Esophagus squamous epithelium (tissue), 5 donors: ENCODE measurements around the gene CMTM1. TPM values are rescaled to one million over a fixed set of nuclear protein-coding genes. Genes with fewer than 3 reads are reported as not detected.
A peak's percentile ranks its signal among the peaks of the same experiment; 100 is the strongest.

Source experiments
- DNase-seq: peaks from one replicate; lab custom pipeline; 2025; lab: John Stamatoyannopoulos, UW
- H3K27ac ChIP-seq, 4 donors: fragments of 200-600 bp; sonication (generic); one replicate each; pipeline ENCODE4 v1.5.1; 2016 to 2019; ENCODE audit warnings: mild to moderate bottlenecking in 1 of 4
- H3K27me3 ChIP-seq, 4 donors: fragments of 200-600 bp; sonication (generic); 1 replicate in 3 of 4; 2 replicates in 1 of 4; pipeline versions ENCODE4 v1.5.1 to v1.6.0; 2017 to 2021; ENCODE audit warnings: antibody characterized with exemption in 1 of 4
- H3K36me3 ChIP-seq, 3 donors: fragments of 200-600 bp; sonication (generic); one replicate each; pipeline ENCODE4 v1.5.1; 2016 to 2019
- H3K4me1 ChIP-seq, 3 donors: fragments of 200-600 bp; sonication (generic); one replicate each; pipeline ENCODE4 v1.5.1; 2017 to 2019
- H3K4me3 ChIP-seq, 4 donors: fragments of 200-600 bp; sonication (generic); 1 replicate in 3 of 4; 2 replicates in 1 of 4; pipeline ENCODE4 v1.5.1; 2016 to 2019; ENCODE audit warnings: mild to moderate bottlenecking in 2 of 4, moderate library complexity in 1 of 4
- H3K9me3 ChIP-seq, 3 donors: fragments of 200-600 bp; sonication (generic); one replicate each; pipeline ENCODE4 v1.5.1; 2016 to 2019
- POLR2A ChIP-seq, 4 donors: fragments of 450-650 bp; IDR thresholded peaks; one replicate each; pipeline ENCODE4 v1.6.1; 2017; ENCODE audit warnings: antibody characterized with exemption in 4 of 4, mild to moderate bottlenecking in 4 of 4, moderate library complexity in 3 of 4
- WGBS, 2 donors: methylation state at CpG; one replicate each; pipeline ENCODE4 v1.1.5; 2018; 5-methylcytosine and 5-hydroxymethylcytosine counted together
- intact Hi-C: fragments of 100-400 bp; cut with DNase I; formaldehyde crosslinking; loops from one replicate; pipeline ENCODE4 v1.15.0; 2022
- total RNA-seq, 4 donors: library from RNA; depleted of rRNA; stranded (reverse); fragments of >200 nt; gene quantifications; one replicate each; pipeline ENCODE4 v1.1.0, GENCODE V29; 2016
- TF ChIP-seq, protein P1 (sequence below), 6 experiments: fragments of 450-650 bp in 4 of 6; fragments of 200-600 bp in 2 of 6; sonication (generic) in 2 of 6; IDR thresholded peaks; one replicate each; pipeline ENCODE4 v1.5.1; 2016 to 2019; ENCODE audit warnings: antibody characterized with exemption in 6 of 6, mild to moderate bottlenecking in 4 of 6, moderate library complexity in 4 of 6
- donor health status: DM: yes; HTN: yes; CAD: no.

The CMTM1 gene
- total RNA-seq, 4 donors from 2014 or later, result 1.3 to 1.5 TPM; not detected in 2

DNA sequence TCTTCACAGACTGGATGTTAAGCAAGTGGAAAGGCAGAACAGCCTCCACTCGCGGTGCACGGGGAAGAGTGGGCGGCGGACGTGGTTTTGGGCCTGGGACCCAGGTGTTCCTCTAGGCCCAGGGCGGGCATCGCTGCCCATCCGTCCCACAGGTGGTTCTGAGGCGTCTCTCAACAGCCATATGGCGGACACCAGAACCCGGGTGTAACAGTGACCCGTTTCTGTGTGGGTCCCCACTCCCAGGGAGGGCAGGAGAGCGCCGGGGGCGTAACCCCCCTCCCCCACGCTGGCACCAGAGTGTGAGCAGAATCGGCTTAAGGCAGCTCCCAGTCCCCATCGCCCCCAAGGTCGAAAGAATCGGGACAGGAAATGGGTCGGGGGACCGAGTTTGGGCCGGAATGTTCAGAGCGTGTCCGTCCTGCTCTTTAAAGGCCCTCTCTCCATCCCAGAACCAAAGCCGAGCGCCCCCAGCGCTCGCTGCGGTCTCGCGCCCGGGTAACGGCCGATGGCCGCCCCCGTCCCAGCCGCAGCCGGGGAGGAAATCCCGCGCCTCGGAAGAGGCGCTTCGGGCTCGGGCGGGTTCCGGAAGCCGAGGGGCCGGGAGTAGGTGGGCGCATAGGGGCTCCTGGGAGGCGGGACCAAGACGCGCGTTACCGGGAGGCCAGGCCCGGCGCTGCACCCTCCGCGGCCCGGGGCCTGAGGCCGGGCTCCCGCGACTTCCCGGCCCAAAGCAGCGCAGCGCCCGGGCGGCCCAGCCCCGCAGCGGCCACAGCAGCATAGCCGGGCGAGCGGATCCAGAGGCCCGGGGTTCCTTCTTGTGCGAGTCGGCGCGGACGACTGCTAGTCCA is 16.7 kb upstream of the CMTM1 start, which contains the start of gene TK2:
TSS of gene TK2 (minus strand) at position 839 of the 848 bp plus-strand sequence. CDS start at position 778, 61 bp downstream.
- intact Hi-C loops, result no loop called here
- peaks cover 27 to 71% (median 30%) of the 10 kb centered on the region in 3 donors for H3K4me1 ChIP-seq
- peaks cover 0 to 27% (median 0%) of the 10 kb centered on the region in 3 donors for H3K36me3 ChIP-seq
- 14 to 24% methylated on average over 6 of the region's 80 CpGs for WGBS, 2 donors
- H3K4me3 ChIP-seq, result peak within 1 kb of the TSS; percentile 65 to 91 (median 79)
- no peak for DNase-seq
- TF ChIP-seq, protein P1, sequence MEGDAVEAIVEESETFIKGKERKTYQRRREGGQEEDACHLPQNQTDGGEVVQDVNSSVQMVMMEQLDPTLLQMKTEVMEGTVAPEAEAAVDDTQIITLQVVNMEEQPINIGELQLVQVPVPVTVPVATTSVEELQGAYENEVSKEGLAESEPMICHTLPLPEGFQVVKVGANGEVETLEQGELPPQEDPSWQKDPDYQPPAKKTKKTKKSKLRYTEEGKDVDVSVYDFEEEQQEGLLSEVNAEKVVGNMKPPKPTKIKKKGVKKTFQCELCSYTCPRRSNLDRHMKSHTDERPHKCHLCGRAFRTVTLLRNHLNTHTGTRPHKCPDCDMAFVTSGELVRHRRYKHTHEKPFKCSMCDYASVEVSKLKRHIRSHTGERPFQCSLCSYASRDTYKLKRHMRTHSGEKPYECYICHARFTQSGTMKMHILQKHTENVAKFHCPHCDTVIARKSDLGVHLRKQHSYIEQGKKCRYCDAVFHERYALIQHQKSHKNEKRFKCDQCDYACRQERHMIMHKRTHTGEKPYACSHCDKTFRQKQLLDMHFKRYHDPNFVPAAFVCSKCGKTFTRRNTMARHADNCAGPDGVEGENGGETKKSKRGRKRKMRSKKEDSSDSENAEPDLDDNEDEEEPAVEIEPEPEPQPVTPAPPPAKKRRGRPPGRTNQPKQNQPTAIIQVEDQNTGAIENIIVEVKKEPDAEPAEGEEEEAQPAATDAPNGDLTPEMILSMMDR (IDR thresholded peaks at IDR 0.05), result peak in 1 of 6 experiments; percentile 22
- peak in 2 of 4 donors; percentile 54 to 55 for TF ChIP-seq POLR2A (IDR thresholded peaks at IDR 0.05)
- H3K9me3 ChIP-seq, result no peaks in the 10 kb centered on the region
- peak within 1 kb of the TSS; percentile 91 to 97 (median 92) for H3K27ac ChIP-seq
- H3K27me3 ChIP-seq, result no peaks in the 10 kb centered on the region

DNA sequence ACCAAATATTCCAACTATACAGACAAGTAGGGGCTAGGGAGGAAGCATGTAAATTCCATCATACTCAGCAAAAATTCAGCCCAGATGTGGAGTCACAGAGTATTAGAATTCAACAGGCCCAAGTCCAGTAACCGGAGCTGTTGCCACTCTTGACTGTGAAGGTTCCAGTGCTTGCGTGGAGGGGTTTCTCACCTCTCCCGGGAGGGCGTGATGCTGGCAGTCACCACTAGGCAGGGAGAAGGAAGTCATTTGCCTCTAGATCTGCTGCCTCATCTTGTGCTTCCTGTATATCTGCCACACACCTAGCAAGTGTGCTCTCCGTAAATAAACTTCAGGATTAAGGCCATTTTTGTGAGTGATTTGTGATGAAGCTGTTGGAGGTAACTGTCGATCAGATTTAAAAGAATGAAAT is 14.9 kb upstream of the CMTM1 start:
- H3K27ac ChIP-seq, result peak overlapping the region; percentile 83 to 98 (median 96)
- 36 to 55% methylated on average over 6 of the region's 6 CpGs for WGBS, 2 donors
- H3K4me1 ChIP-seq, result peaks cover 27 to 82% (median 30%) of the 10 kb centered on the region in 3 donors
- no peaks in the 10 kb centered on the region for H3K27me3 ChIP-seq
- H3K9me3 ChIP-seq, result no peaks in the 10 kb centered on the region
- TF ChIP-seq POLR2A (IDR thresholded peaks at IDR 0.05), result peak in 1 of 4 donors; percentile 22
- TF ChIP-seq, protein P1 (IDR thresholded peaks at IDR 0.05), result peak in 5 of 6 experiments; percentile 7 to 53 (median 26)
- intact Hi-C loops, result no loop called here
- H3K36me3 ChIP-seq, result peaks cover 0 to 12% (median 0%) of the 10 kb centered on the region in 3 donors
- no peak for DNase-seq
- peak overlapping the region in 1 of 4 donors; percentile 59 for H3K4me3 ChIP-seq

DNA sequence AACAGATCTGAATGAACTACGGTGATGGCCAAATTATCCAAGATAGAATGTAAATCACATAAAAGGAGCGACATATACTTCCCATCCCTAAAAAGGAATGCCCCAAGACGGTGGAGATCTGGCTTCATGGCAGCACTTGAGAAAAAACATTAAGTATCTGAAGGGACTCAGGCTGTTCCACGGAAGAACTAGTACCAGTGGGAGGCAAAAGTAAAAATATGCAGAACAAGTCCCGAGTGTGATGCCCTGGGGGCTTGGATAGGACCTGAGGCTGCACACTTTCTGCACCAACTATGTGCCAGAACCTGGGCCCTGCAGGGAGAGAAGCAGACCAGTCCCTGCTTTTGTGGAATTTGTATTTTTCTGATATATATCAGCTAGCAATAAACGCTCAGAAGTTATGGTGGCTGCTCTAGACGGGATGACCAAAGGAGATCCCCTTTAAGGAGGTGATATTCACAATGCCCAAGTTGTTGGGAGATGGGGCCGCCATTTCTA is 14.4 kb upstream of the CMTM1 start:
- H3K36me3 ChIP-seq, result peaks cover 0 to 12% (median 0%) of the 10 kb centered on the region in 3 donors
- DNase-seq, result no peak
- no peaks in the 10 kb centered on the region for H3K27me3 ChIP-seq
- WGBS, 2 donors, result 35 to 38% methylated on average over 7 to 8 of the region's 8 CpGs
- H3K4me3 ChIP-seq, result peak overlapping the region; percentile 36 to 79 (median 62)
- peaks cover 27 to 84% (median 30%) of the 10 kb centered on the region in 3 donors for H3K4me1 ChIP-seq
- H3K27ac ChIP-seq, result peak overlapping the region; percentile 83 to 98 (median 96)
- no peaks in the 10 kb centered on the region for H3K9me3 ChIP-seq
- TF ChIP-seq, protein P1 (IDR thresholded peaks at IDR 0.05), result no peak
- no peak for TF ChIP-seq POLR2A (IDR thresholded peaks at IDR 0.05)
- intact Hi-C loops, result no loop called here

DNA sequence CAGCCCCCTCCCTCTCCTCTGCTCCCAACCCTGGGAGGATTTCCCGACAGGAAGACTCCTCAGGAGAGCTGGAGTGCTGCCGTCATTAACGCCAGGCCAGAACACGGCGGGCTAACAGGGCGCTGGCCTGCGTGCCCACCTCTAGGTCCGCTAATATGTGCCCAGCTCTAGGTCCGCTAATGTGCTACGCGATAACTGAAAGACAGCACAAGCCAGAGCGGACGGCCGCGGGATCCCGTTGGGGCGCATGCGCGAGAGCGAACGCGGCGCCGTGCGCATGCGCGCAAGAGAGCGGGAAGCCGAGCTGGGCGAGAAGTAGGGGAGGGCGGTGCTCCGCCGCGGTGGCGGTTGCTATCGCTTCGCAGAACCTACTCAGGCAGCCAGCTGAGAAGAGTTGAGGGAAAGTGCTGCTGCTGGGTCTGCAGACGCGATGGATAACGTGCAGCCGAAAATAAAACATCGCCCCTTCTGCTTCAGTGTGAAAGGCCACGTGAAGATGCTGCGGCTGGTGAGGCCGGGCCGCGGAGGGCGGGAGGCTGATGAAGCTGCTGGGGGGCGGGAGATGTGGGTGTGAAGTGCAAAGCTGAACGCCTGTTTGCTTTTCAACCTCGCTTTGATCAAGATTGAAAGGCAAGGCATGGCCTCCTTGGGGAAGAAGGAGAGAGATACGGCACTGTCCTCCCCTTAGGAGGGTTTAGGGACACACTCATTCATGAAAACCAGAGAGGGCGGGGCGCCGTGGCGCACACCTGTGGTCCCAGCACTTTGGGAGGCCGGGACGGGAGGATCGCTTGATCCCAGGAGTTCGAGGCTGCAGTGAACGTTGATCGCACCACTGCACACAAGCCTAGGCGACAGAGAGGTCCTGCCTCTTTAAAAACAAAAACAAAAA is 13.7 kb upstream of the CMTM1 start, which contains the start of gene CKLF:
TSS of gene CKLF (plus strand) at position 291 of the 892 bp plus-strand sequence. CDS start at position 431, 140 bp downstream.
- H3K27me3 ChIP-seq, result no peaks in the 10 kb centered on the region
- peaks cover 27 to 83% (median 30%) of the 10 kb centered on the region in 3 donors for H3K4me1 ChIP-seq
- peak within 1 kb of the TSS; percentile 83 to 98 (median 96) for H3K27ac ChIP-seq
- intact Hi-C loops, result no loop called here
- H3K4me3 ChIP-seq, result peak within 1 kb of the TSS; percentile 36 to 79 (median 62)
- DNase-seq, result no peak
- TF ChIP-seq, protein P1 (IDR thresholded peaks at IDR 0.05), result peak in 1 of 6 experiments; percentile 45
- peak in 3 of 4 donors; percentile 58 to 89 (median 68) for TF ChIP-seq POLR2A (IDR thresholded peaks at IDR 0.05)
- 14 to 19% methylated on average over 32 to 37 of the region's 63 CpGs for WGBS, 2 donors
- peaks cover 0 to 5% (median 0%) of the 10 kb centered on the region in 3 donors for H3K36me3 ChIP-seq
- H3K9me3 ChIP-seq, result no peaks in the 10 kb centered on the region
